ENCODE results near the gene SLC17A9. TPM values are rescaled to one million over a fixed set of nuclear protein-coding genes. Genes with fewer than 3 reads are reported as not detected.

Gene SLC17A9
- total RNA-seq, 2 donors from 2014 or later, result 9.9 to 16.3 TPM

GRCh38 chr20:62962221-62962879, 9.8 kb downstream of the SLC17A9 start:
- no peak for DNase-seq (ENCODE audit: low spot score)
- intact Hi-C loops (cut with DNase I), result loop anchor here in 1 of 2 donors (2.0 kb wide), 1 partner anchor 334 kb away; no protein-coding TSS in a partner anchor

GRCh38 chr20:62962891-62963613, 10.5 kb downstream of the SLC17A9 start:
- DNase-seq (ENCODE audit: low spot score), result no peak
- intact Hi-C loops (cut with DNase I), result loop anchor here in 1 of 2 donors (2.0 kb wide), 1 partner anchor 334 kb away; no protein-coding TSS in a partner anchor

GRCh38 chr20:62963614-62964397, 11.3 kb downstream of the SLC17A9 start:
- intact Hi-C loops (cut with DNase I), result loop anchor here in 1 of 2 donors (2.0 kb wide), 1 partner anchor 333 kb away; no protein-coding TSS in a partner anchor
- no peak for DNase-seq (ENCODE audit: low spot score)

DNA sequence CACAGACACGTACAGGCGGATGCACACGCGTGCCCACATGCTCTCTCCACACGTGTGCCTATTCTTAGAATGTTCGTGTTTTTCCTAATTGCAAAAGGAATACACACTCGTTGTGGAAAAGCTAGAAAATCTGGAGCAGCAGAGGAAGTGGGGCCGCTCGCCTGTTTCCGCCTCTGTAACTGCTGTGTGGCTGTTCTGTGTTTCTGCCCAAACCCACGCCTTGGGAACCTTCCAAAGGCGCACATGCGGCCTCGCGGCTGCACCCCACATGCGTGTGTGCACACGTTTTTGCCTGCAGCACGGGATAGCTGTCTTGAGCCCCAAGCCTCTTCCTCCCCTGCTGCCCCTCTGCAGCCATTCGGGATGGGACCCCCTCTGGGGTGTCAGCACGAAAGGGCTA, 12.2 kb downstream of the SLC17A9 start:
- DNase-seq (ENCODE audit: low spot score), result no peak
- intact Hi-C loops (cut with DNase I), result no loop called here

DNA sequence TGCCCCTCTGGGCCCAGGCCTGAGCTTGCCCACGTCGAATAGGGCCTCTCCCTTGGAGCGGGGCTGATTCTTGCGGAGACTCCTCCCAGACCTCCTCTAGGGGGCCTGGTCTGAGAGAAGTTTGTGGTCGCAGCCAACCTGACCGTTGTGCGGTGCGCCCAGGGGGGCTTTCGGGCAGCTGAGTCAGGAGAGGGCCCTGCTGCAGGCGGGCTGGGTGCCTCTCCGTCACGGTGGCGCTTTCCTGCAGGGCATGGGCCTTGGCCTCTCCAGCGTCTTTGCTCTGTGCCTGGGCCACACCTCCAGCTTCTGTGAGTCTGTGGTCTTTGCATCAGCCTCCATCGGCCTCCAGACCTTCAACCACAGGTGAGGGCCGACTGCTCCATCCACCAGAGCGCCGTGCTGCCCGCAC, 12.9 kb downstream of the SLC17A9 start:
- DNase-seq (ENCODE audit: low spot score), result no peak
- intact Hi-C loops (cut with DNase I), result no loop called here

DNA sequence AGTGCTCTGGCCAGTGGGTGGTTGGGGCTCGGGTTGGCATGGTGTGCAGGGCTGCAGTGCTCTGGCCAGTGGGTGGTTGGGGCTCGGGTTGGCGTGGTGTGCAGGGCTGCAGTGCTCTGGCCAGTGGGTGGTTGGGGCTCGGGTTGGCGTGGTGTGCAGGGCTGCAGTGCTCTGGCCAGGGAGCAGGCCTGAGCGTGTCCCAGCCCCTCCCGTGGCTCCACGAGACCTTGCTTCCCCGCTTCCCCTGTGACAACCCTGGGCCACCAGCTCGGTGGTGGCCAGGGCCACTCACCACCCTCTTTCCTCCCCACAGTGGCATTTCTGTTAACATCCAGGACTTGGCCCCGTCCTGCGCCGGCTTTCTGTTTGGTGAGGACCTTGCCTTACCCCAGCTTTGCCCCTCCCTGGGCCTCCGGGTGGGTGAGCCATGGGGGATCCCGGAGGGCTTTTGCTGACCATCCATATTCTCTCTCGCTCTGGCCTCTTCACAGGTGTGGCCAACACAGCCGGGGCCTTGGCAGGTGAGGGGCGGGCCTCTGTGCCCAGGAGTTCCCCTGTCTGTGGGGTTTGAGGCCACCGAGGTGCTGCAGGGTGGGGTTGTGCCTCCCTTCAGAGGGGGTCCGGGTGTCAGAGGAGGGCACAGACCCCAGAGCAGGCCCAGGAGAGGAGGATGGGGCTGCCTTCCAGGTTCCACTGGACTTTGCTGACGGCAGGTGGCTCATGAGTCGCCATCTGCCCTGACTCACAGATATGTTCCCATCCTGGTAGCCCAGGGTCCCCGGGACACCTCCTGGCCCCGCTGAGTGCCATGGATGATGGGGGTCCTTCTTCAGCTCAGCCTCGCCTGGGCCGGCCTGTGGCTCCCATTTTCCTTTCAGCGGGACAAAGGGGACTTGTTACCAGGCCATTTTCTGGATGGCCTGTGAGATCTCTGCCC, 14.0 kb downstream of the SLC17A9 start:
- DNase-seq (ENCODE audit: low spot score), result no peak

DNA sequence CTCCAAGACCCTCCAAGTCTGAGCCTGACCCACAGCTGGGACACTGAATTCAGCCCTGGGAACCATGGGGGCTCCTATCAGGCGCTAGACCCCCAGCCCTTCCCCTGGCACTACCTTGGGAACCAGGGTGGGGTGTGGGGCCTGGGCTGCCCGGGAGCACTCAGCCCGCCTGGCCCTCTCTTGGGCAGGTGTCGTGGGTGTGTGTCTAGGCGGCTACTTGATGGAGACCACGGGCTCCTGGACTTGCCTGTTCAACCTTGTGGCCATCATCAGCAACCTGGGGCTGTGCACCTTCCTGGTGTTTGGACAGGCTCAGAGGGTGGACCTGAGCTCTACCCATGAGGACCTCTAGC, 14.6 kb downstream of the SLC17A9 start:
- no peak for DNase-seq (ENCODE audit: low spot score)
- intact Hi-C loops (cut with DNase I), result no loop called here

More for the DNA sequence above, 14.0 kb downstream of the SLC17A9 start:
- intact Hi-C loops (cut with DNase I), result no loop called here

GRCh38 chr20:62967628-62968351, 15.3 kb downstream of the SLC17A9 start:
- no peak for DNase-seq (ENCODE audit: low spot score)
- intact Hi-C loops (cut with DNase I), result no loop called here

DNA sequence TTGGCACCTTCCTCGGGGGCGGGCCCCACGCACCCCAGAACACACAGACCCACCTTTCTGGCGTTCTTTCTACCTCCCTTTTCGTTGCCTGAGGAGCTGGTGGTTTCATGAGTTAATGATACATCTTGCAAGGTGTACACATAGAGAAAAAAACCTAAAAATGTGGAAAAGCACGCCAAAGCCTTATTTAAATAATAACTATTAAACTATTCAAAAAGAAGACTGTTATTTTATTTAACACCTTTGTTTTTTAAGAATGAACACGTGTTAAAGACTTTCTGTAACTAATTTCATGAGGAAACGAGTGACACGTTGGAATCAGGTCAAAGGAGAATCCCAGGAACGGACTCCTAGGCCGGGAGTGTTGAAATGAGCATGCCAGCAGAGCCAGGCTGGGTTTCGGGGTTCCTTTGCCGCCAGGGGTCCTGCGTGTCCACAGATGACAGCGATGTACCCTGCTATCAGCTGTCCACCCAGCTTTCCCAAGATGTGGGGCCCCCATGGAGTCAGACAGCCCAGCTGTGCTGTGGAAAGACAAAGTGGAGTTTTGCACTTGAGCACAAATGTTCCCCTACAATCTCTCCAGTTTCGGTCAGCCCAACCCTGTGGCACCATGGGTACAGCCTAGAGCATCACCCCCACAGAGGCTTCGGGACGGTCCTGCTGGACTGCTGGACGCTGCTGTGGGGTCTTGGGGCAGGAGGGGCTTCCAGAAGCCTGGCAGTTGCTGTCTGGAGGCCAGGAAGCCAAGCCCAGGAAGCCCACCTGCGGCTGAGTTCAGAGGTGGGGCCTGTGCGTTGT, 16.1 kb downstream of the SLC17A9 start:
- intact Hi-C loops (cut with DNase I), result no loop called here

DNA sequence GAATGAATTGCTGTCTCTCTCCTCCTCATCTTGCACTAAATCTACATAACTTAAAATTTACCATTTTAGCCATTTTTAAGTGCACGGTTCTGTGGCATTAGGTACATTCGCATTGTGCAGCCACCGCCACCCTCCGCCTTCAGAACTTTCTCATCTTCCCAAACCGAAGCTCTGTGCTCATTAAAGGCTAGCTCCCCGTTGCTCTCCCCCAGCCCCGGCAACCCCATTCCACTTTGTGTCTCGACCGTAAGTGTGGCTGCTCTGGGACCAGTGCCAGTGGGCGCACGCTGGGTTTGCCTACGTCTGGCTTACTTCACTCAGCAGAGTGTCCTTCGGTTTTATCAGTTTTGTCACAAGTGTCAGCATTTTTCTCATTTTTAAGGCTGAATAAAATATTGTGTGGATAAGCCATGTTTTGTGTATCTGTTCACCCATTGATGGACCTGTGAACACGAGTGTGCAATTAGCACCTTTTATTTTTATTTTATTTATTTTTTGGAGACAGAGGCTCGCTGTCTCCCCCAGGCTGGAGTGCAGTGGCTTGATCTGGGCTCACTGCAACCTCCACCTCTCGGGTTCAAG, 16.8 kb downstream of the SLC17A9 start:
- DNase-seq (ENCODE audit: low spot score), result no peak
- intact Hi-C loops (cut with DNase I), result no loop called here

More for the DNA sequence above, 16.1 kb downstream of the SLC17A9 start:
- DNase-seq (ENCODE audit: low spot score), result no peak

GRCh38 chr20:62969939-62970306, 17.4 kb downstream of the SLC17A9 start:
- intact Hi-C loops (cut with DNase I), result no loop called here
- no peak for DNase-seq (ENCODE audit: low spot score)

DNA sequence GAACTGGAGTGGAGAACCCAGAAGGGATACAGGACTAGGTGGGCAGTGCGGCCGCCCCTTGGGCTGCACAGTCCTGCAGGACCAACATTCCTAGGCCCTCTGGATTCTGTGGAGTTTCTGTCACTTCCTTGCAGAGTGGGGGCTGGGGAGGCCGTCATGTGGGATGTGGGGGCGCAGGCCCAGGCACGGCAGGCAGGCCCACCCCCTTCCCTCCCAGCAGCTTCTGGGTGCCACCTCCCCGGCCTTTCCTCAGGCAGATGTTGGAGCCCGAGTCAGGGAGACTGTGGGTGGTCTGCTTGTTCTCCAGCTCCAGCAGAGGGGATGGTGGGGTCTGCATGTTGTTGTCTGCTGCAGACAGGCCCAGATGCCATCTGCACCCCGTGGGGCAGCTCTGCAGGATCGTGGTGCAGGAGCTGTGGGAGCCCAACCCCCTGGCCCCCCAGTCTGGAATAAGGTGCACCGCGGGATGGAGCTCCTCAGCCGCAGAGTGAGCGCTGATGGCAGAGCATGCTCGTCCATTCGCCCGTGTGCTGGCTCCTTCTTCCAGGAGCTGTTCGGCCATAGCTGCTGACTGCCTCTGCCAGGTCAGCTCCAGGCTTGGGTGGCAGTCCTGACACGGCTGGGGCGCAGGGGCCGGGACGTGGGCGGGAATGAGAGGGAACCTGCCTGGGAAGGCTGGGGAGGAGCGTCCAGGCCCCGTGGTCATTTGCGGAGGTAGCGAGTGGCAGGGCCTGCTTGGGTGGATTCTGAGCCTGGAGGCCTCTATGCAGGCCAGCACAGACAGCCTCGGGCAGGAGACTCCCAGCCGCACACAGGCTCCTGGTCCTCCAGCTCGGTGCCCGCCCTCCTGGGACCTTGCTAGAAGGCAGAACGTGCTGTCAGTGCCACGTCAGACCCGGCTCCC, 18.1 kb downstream of the SLC17A9 start:
- DNase-seq (ENCODE audit: low spot score), result no peak
- intact Hi-C loops (cut with DNase I), result no loop called here

DNA sequence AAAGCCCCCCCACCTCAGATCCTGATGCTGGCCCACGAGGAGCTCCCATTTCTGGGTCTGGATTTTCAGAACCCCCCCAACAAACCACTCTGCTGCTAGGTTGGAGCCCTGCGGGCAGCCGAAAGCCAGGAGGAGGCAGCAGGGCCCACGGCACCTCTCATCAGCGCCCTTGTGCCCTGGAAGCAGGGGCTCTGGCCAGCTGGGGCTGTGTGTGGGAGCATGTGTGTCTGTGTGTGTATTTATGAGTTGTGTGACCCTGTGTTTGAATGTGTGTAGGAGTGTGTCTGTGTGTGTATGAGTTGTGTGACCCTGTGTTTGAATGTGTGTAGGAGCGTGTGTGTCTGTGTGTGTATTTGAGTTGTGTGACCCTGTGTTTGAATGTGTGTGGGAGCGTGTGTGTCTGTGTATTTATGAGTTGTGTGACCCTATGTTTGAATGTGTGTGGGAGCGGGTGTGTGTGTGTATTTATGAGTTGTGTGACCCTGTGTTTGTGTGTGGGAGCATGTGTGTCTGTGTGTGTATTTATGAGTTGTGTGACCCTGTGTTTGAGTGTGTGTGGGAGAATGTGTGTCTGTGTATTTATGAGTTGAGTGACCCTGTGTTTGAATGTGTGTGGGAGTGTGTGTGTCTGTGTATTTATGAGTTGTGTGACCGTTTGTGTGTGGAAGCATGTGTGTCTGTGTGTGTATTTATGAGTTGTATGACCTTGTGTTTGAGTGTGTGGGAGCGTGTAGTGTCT, 18.9 kb downstream of the SLC17A9 start:
- intact Hi-C loops (cut with DNase I), result no loop called here
- DNase-seq (ENCODE audit: low spot score), result no peak

DNA sequence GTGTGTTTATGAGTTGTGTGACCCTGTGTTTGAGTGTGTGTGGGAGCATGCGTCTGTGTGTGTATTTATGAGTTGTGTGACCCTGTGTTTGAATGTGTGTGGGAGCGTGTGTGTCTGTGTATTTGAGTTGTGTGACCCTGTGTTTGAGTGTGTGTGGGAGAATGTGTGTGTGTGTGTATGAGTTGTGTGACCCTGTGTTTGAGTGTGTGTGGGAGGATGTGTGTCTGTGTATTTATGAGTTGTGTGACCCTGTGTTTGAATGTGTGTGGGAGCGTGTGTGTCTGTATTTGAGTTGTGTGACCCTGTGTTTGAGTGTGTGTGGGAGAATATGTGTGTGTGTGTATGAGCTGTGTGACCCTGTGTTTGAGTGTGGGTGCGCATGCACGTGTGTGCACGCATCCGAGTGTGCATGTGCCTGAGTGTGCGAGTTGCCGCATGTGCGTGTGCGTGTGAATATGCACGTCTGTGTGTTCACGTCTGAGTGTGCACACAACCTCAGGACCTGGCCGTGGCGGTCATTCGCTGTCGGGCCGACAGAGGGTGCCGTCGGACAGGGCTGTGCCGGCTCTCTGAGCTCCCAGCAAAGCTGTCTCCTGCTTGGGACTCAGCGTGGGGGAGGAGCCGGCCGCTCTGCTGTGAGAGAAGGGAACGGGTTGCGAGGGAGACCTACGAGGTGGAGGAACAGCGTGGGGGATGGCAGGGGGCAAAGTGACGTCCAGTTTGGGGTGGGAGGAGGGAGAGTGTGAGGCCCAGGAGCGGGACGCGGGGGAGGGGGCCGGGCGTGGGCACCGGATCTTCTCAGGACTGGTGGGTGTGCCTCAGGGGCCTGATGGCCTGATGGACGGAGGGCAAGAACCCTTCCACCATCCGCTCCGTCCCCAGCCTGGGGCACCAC, 19.7 kb downstream of the SLC17A9 start:
- intact Hi-C loops (cut with DNase I), result loop anchor here in 1 of 2 donors (2.0 kb wide), 1 partner anchor 37 kb away; no protein-coding TSS in a partner anchor

More for the DNA sequence above, 19.7 kb downstream of the SLC17A9 start:
- peak; percentile 95 for DNase-seq (ENCODE audit: low spot score)
